ENCODE results near the gene CPTP. TPM values are rescaled to one million over a fixed set of nuclear protein-coding genes. Genes with fewer than 3 reads are reported as not detected.
A peak's percentile ranks its signal among the peaks of the same experiment; 100 is the strongest.

Gene CPTP
- total and polyA plus RNA-seq, 2 of the 13 experiments (the other 11 are each of a cell fraction or from before 2014, with no cell fraction given): 5.5 to 9.3 TPM

- TF ChIP-seq ZNF276 (CRISPR knock-in tag; IDR thresholded peaks at IDR 0.05; ENCODE audit: low read depth) (0 out of 2 replicates have a peak, but pooled peaks have one; percentile 26), MEIS2 (CRISPR knock-in tag; IDR thresholded peaks at IDR 0.05) (peak; percentile 90), ZSCAN20 (CRISPR knock-in tag; IDR thresholded peaks at IDR 0.05; ENCODE audit: borderline replicate concordance) (peak; percentile 44; the same call in 1 of the 2 replicates), NR2F2 (IDR thresholded peaks at IDR 0.05; ENCODE audit: borderline replicate concordance, low read depth) (peak; percentile 44; the same call in 1 of the 2 replicates), HBP1 (CRISPR knock-in tag; IDR thresholded peaks at IDR 0.05; ENCODE audit: low read depth) (peak; percentile 57), MXI1 (IDR thresholded peaks at IDR 0.05; ENCODE audit: borderline replicate concordance, low read depth, low read length) (peak; percentile 90; the same call in 2 of the 3 replicates), HNRNPLL (IDR thresholded peaks at IDR 0.05; ENCODE audit: low read depth, low read length, poor library complexity, severe bottlenecking) (peak; percentile 57), ZNF580 (CRISPR knock-in tag; IDR thresholded peaks at IDR 0.05; ENCODE audit: borderline replicate concordance, low read depth) (0 out of 2 replicates have a peak, but pooled peaks have one; percentile 23), ZNF543 (CRISPR knock-in tag; IDR thresholded peaks at IDR 0.05) (peak; percentile 48; the same call in 1 of the 2 replicates), FOXA3 (CRISPR knock-in tag; IDR thresholded peaks at IDR 0.05) (0 out of 2 replicates have a peak, but pooled peaks have one; percentile 6), CREBL2 (CRISPR knock-in tag; IDR thresholded peaks at IDR 0.05; ENCODE audit: borderline replicate concordance) (no peak; the same call in 1 of the 2 replicates), IRF2 (CRISPR knock-in tag; IDR thresholded peaks at IDR 0.05) (peak; percentile 44; the same call in 1 of the 2 replicates), PAXIP1 (CRISPR knock-in tag; conservative IDR thresholded peaks at IDR 0.05) (peak; percentile 47), POGK (CRISPR knock-in tag; conservative IDR thresholded peaks at IDR 0.05) (0 out of 2 replicates have a peak, but pooled peaks have one; percentile 26)
Measured at GRCh38 chr1:1307923-1308755, 16.5 kb upstream of the CPTP start, which contains the start of the genes ACAP3 and PUSL1 (continued).
